SK-N-MC (cell line): ENCODE results near the gene ZNF230.

Source experiments
- EZH2 ChIP-seq: fragments of 200-600 bp; sonication (generic); IDR thresholded peaks from one replicate; pipeline ENCODE4 v1.6.1; 2017; ENCODE audit warnings: antibody characterized with exemption
- POLR2AphosphoS5 ChIP-seq: IDR thresholded peaks from 2 replicates; pipeline ENCODE4 v1.6.1; 2012; ENCODE audit warnings: mild to moderate bottlenecking, low read depth, low read length, borderline replicate concordance

DNA sequence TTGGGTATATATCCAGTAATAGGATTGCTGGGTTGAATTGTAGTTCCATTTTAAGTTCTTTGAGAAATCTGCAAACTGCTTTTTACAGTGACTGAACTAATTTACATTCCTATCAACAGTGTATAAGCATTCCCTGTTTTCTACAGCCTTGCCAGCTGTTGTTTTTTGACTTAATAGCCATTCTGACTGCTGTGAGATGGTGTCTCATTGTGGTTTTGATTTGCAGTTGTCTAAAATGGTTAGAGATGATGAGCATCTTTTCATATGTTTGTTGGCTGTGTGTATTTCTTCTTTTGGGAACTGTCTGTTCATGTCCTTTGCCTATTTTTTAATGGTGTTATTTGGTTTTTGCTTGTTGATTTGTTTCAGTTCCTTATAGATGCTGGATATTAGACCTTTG lies 18.5 kb downstream of the ZNF230 start:
- TF ChIP-seq POLR2AphosphoS5 (no peak), EZH2 (no peak)
